Rectal smooth muscle tissue (tissue), 1 donor: ENCODE results near the gene AP2A2.

Experiments used
- H3K27ac ChIP-seq: one replicate; pipeline ENCODE4 v1.7.0; 2013; ENCODE audit warnings: low read depth, low read length, inconsistent platforms
- H3K27me3 ChIP-seq: one replicate; pipeline ENCODE4 v1.7.0; 2013; ENCODE audit warnings: low read length; ENCODE audit not compliant: control insufficient read depth, insufficient read depth
- H3K36me3 ChIP-seq: one replicate; pipeline ENCODE4 v1.7.0; 2013; ENCODE audit warnings: low read length; ENCODE audit not compliant: control insufficient read depth, insufficient read depth
- H3K4me1 ChIP-seq: one replicate; pipeline ENCODE4 v1.7.0; 2013; ENCODE audit warnings: low read length; ENCODE audit not compliant: control insufficient read depth, insufficient read depth
- H3K4me3 ChIP-seq: one replicate; pipeline ENCODE4 v1.7.0; 2013; ENCODE audit warnings: low read length
- H3K9ac ChIP-seq: one replicate; pipeline ENCODE4 v1.7.0; 2013; ENCODE audit warnings: low read length

The AP2A2 gene

DNA sequence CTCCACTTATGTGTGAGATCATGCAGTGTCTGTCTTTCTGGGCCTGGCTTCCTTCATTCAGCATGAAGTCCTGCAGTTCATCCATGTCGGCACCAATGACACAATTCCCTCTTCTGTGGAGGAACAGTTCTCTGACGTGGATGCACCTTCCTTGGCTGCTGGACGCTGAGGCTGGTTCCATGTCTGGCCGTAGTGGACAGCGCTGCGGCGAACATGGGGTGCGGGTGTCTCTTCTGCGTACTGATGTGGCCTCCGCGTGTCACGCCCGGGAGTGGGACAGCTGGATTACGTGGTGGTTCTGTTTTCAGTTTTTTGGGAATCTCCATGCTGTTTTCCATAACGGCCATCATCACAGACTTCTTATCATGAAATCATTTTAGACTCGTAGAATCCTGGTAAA, 132.1 kb downstream of the AP2A2 start:
- no peak overlapping the region for H3K27ac ChIP-seq
- no peaks in the 10 kb centered on the region for H3K36me3 ChIP-seq
- H3K27me3 ChIP-seq: no peaks in the 10 kb centered on the region
- no peak overlapping the region for H3K4me3 ChIP-seq
- H3K9ac ChIP-seq: no peak overlapping the region
- H3K4me1 ChIP-seq: no peaks in the 10 kb centered on the region

DNA sequence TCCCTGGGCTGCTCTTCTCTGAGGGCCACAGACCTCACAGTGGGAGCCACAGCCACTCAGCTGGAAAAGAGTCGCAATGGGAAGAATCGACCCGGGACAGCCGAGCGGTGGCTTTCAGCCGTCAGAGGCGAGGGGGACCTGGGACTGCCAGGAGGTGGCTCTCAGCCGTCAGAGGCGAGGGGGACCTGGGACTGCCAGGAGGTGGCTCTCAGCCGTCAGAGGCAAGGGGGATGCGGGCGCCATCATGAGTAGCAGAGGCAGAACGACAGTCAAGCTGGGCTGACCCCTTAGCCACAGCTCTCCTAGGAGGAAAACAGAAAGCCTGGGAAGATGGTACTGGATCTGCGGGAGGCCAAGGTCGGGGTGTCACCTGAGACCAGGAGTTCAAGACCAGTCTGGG, 134.1 kb downstream of the AP2A2 start:
- no peaks in the 10 kb centered on the region for H3K27me3 ChIP-seq

DNA sequence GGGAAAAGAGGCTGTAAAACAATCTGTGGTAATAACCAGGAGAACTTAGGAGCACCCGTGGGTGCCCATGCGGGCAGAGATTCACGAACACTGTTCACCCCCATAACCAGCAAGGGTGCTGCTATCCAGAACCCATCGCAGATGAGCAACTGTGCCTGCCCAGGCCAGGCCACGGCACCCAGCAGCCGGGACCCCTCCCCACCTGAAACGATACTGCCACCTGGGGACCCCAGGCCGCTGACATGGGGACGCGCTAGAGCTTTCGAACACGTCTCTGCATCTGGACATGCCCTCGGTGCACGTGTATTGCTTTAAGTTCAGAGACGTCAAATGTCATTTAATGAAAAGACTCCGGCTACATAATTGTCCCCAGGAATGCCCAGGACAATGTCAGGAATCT, 134.7 kb downstream of the AP2A2 start:
- Histone ChIP-seq H3K27ac (no peak overlapping the region), H3K9ac (no peak overlapping the region)

More for the DNA sequence above, 134.1 kb downstream of the AP2A2 start:
- Histone ChIP-seq H3K9ac (no peak overlapping the region), H3K27ac (no peak overlapping the region), H3K4me3 (no peak overlapping the region), H3K36me3 (no peaks in the 10 kb centered on the region), H3K4me1 (no peaks in the 10 kb centered on the region)

DNA sequence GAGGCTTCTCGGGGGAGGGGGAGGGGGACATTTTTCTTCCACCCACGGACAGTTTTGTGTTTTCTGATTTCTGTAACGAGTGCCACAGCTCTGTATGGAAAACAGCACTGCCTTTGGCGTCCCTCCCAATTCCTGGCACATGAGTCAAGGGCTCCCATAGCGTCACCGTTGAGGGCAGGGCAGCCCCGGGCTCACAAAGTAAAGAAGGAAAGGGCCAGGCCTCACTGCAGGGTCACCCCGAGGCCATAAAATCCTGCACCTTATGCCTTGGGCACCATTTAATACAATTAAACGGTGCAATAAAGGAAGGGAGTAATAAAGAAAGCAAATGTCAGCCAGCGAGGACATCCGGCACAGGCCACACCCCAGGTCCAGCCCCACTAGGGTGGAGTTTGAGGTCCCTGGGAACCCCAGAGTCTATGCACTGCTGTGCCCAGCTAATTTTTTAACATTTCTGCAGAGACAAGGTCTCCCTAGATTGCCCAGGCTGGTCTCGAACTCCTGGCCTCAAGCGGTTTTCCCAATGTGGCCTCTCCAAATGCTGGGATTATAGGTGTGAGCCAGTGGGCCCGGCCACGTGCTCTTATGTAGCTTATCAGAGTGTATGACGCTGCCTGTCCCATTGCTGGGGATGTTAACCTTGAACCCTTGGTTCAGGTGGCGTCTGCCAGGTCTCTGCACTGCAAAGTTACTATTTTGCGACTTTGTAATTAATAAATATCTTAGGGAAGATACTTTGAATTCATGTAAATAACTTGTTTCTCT, 135.4 kb downstream of the AP2A2 start:
- Histone ChIP-seq H3K9ac (no peak overlapping the region), H3K4me1 (no peaks in the 10 kb centered on the region), H3K27me3 (no peaks in the 10 kb centered on the region), H3K36me3 (no peaks in the 10 kb centered on the region), H3K27ac (no peak overlapping the region), H3K4me3 (no peak overlapping the region)

More for the DNA sequence above, 134.7 kb downstream of the AP2A2 start:
- H3K27me3 ChIP-seq: no peaks in the 10 kb centered on the region
- no peaks in the 10 kb centered on the region for H3K4me1 ChIP-seq
- H3K4me3 ChIP-seq: no peak overlapping the region
- H3K36me3 ChIP-seq: no peaks in the 10 kb centered on the region
